ENCODE results near the gene JAG1.

The JAG1 gene

GRCh38 chr20:10605547-10606195 lies 68.1 kb downstream of the JAG1 start:
- Histone ChIP-seq H3K79me2 (ENCODE audit: low read length) (no peaks in the 10 kb centered on the region), H3K9ac (ENCODE audit: low read length) (no peak overlapping the region), H3K4me1 (ENCODE audit: low read length) (peaks cover 5% of the 10 kb centered on the region; the same call in 1 of the 2 replicates), H4K20me1 (ENCODE audit: insufficient read depth, low read length) (no peaks in the 10 kb centered on the region), H3K4me2 (ENCODE audit: low read length) (no peak overlapping the region), H3K27ac (ENCODE audit: low read length) (no peak overlapping the region), H3K36me3 (replicated peaks; ENCODE audit: low read depth, low read length) (no peaks in the 10 kb centered on the region), H2AFZ (ENCODE audit: low read depth, low read length) (no peak overlapping the region), H3K4me3 (ENCODE audit: low read length) (no peak overlapping the region), H3K27me3 (ENCODE audit: low read depth, low read length) (no peaks in the 10 kb centered on the region), H3K9me3 (ENCODE audit: insufficient read depth, low read length) (no peaks in the 10 kb centered on the region)
- TF ChIP-seq EZH2phosphoT487 (IDR thresholded peaks at IDR 0.05; ENCODE audit: low read depth), result no peak
- TF ChIP-seq CTCF (IDR thresholded peaks at IDR 0.05; ENCODE audit: low read depth, low read length), result no peak

DNA sequence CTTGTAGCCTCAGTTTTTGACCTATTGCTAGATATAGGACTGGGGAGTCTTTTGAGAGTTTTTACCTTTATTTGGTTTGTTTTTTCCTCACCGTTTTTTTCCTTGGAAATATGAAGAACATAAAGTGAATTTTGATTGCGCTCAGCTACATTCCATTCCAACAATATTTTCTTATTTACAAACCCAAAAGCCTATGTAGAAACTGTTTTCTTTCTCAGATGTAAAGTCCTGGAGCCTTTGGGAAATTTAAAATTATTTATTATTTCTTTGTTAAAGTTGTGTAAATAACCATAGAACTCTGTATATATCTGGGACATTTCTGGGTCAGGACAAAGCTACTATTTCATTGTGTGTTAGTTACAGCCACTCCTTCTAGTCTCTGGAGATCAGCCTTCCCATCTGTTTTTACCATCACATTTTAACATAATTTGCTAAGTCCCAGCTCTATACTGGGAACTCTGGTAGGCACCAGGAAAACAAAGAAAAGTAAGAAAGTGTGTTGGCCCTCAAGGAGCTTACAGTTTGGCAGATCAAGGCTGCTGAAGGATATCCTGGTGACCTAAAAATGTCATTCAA lies 68.8 kb downstream of the JAG1 start:
- Histone ChIP-seq H3K9me3 (ENCODE audit: insufficient read depth, low read length) (no peaks in the 10 kb centered on the region), H3K36me3 (replicated peaks; ENCODE audit: low read depth, low read length) (no peaks in the 10 kb centered on the region), H3K79me2 (ENCODE audit: low read length) (no peaks in the 10 kb centered on the region), H3K4me1 (ENCODE audit: low read length) (peaks cover 5% of the 10 kb centered on the region; the same call in 1 of the 2 replicates), H3K9ac (ENCODE audit: low read length) (no peak overlapping the region), H3K4me2 (ENCODE audit: low read length) (no peak overlapping the region), H2AFZ (ENCODE audit: low read depth, low read length) (no peak overlapping the region), H3K27me3 (ENCODE audit: low read depth, low read length) (no peaks in the 10 kb centered on the region), H3K4me3 (ENCODE audit: low read length) (no peak overlapping the region), H4K20me1 (ENCODE audit: insufficient read depth, low read length) (no peaks in the 10 kb centered on the region), H3K27ac (ENCODE audit: low read length) (no peak overlapping the region)
- TF ChIP-seq EZH2phosphoT487 (IDR thresholded peaks at IDR 0.05; ENCODE audit: low read depth), result no peak
- TF ChIP-seq CTCF (IDR thresholded peaks at IDR 0.05; ENCODE audit: low read depth, low read length), result no peak

DNA sequence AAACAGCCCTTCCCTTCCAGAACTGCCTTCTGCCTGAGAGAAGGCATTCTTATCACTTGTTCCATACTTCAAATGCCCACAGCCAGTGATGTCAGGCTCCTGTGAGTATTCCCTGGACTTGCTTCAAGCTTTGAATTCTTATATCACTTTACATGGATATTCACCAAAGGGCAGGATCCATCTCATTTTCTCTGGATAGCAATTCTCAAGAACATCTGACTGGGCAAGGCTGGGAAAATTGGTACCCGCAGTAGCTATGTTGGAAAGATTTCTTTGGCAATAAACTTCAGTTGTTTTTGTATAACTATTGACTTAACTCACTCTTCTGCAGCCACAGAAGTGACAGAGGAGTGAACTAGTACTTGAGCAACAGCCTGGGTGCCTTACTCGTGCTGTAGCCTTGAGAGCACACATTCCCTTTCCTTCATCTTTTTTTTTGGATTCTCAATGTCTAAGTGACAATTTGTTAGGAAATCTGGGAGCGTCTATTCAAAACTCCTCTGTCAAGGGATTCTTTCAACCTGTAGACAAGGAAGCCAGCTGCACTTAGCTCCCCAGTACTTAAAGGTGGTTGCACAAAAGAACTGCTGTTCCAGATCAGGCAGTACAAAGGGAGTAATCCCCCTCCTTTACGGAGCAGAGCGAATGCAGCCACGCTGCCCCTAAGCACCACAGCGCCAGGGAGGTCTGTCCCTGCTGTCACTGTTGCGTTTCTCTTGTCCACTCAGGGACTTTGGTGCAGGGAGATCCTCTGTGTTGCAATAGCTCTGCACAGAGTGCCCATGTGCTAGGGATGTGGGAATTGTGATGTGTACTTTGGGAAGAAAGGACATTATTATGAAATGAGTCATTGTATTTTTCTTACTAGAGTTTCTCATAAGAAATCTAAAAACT lies 69.6 kb downstream of the JAG1 start:
- Histone ChIP-seq H3K36me3 (replicated peaks; ENCODE audit: low read depth, low read length) (no peaks in the 10 kb centered on the region), H3K79me2 (ENCODE audit: low read length) (no peaks in the 10 kb centered on the region), H4K20me1 (ENCODE audit: insufficient read depth, low read length) (no peaks in the 10 kb centered on the region), H3K9me3 (ENCODE audit: insufficient read depth, low read length) (no peaks in the 10 kb centered on the region), H3K4me2 (ENCODE audit: low read length) (no peak overlapping the region), H3K27ac (ENCODE audit: low read length) (no peak overlapping the region), H2AFZ (ENCODE audit: low read depth, low read length) (no peak overlapping the region), H3K27me3 (ENCODE audit: low read depth, low read length) (no peaks in the 10 kb centered on the region), H3K9ac (ENCODE audit: low read length) (no peak overlapping the region), H3K4me1 (ENCODE audit: low read length) (peaks cover 8% of the 10 kb centered on the region), H3K4me3 (ENCODE audit: low read length) (no peak overlapping the region)
- TF ChIP-seq CTCF (IDR thresholded peaks at IDR 0.05; ENCODE audit: low read depth, low read length) (no peak), EZH2phosphoT487 (IDR thresholded peaks at IDR 0.05; ENCODE audit: low read depth) (no peak)

DNA sequence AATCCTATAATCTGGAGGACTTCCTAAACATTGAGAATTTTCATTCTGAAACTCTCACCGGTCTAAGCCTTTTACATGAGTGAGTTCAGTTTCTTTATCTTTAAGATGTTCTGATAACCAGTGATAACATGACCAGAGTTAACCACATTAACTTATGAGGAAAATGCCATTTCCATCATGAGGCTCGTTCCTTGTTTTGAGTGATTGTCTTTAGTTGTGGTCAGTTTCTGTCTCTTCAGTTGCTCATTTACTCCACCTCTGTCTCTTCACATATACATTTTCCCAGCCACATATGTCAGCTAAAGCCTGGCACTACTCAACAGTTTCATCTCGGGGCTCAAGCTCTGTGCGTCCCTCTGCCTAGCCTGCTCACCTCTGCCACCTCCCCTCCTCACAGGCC lies 70.4 kb downstream of the JAG1 start:
- H3K9me3 ChIP-seq (ENCODE audit: insufficient read depth, low read length), result no peaks in the 10 kb centered on the region
- no peaks in the 10 kb centered on the region for H3K79me2 ChIP-seq (ENCODE audit: low read length)
- H3K36me3 ChIP-seq (replicated peaks; ENCODE audit: low read depth, low read length), result no peaks in the 10 kb centered on the region
- H3K27me3 ChIP-seq (ENCODE audit: low read depth, low read length), result no peaks in the 10 kb centered on the region
- no peak overlapping the region for H3K4me3 ChIP-seq (ENCODE audit: low read length)
- TF ChIP-seq EZH2phosphoT487 (IDR thresholded peaks at IDR 0.05; ENCODE audit: low read depth) (no peak), CTCF (IDR thresholded peaks at IDR 0.05; ENCODE audit: low read depth, low read length) (no peak)
- no peaks in the 10 kb centered on the region for H4K20me1 ChIP-seq (ENCODE audit: insufficient read depth, low read length)
- no peak overlapping the region for H3K27ac ChIP-seq (ENCODE audit: low read length)
- H3K4me2 ChIP-seq (ENCODE audit: low read length), result no peak overlapping the region
- no peak overlapping the region for H3K9ac ChIP-seq (ENCODE audit: low read length)
- H3K4me1 ChIP-seq (ENCODE audit: low read length), result peaks cover 16% of the 10 kb centered on the region
- H2AFZ ChIP-seq (ENCODE audit: low read depth, low read length), result no peak overlapping the region
